Fibroblast of lung (primary cell): ENCODE data around the gene RAB10. TPM values are rescaled to one million over a fixed set of nuclear protein-coding genes. Genes with fewer than 3 reads are reported as not detected.

ENCODE experiments used
- DNase-seq, 2 donors: peaks; one replicate each; pipeline versions ENCODE4 v3.0.0 to v3.0.0-alpha.2; 2010; ENCODE audit warnings: low read depth in 2 of 2
- H2AFZ ChIP-seq: 2 replicates; pipeline ENCODE4 v1.5.1; 2012; ENCODE audit warnings: low read length, control low read depth, inconsistent platforms
- H3K27ac ChIP-seq: 2 replicates; pipeline ENCODE4 v1.5.1; 2011; ENCODE audit warnings: low read length, control low read depth; ENCODE audit not compliant: insufficient read depth
- H3K27me3 ChIP-seq: 2 replicates; pipeline ENCODE4 v1.5.1; 2011; ENCODE audit warnings: mild to moderate bottlenecking, low read length; ENCODE audit not compliant: control insufficient read depth, insufficient read depth
- H3K36me3 ChIP-seq: 2 replicates; pipeline ENCODE4 v1.5.1; 2011; ENCODE audit warnings: low read length; ENCODE audit not compliant: control insufficient read depth, insufficient read depth
- H3K4me1 ChIP-seq: 2 replicates; pipeline ENCODE4 v1.5.1; 2011; ENCODE audit warnings: low read length; ENCODE audit not compliant: control insufficient read depth, insufficient read depth; ENCODE audit errors: extremely low read depth
- H3K4me2 ChIP-seq: 2 replicates; pipeline ENCODE4 v1.5.1; 2011; ENCODE audit warnings: low read length, control low read depth; ENCODE audit not compliant: insufficient read depth; ENCODE audit errors: extremely low read depth
- H3K4me3 ChIP-seq, 4 experiments: fragments of 200-600 bp in 1 of 4; sonication (generic) in 1 of 4; replicated peaks in 1 of 4; 2 replicates each; pipeline ENCODE4 v1.5.1; 2011 to 2016; ENCODE audit warnings: low read length in 4 of 4, low read depth in 3 of 4, mild to moderate bottlenecking in 3 of 4, control low read depth in 2 of 4, inconsistent platforms in 1 of 4, mixed read lengths in 1 of 4; ENCODE audit not compliant: insufficient read depth in 1 of 4; ENCODE audit errors: control extremely low read depth in 1 of 4
- H3K79me2 ChIP-seq: 2 replicates; pipeline ENCODE4 v1.5.1; 2012; ENCODE audit warnings: mild to moderate bottlenecking, low read length, inconsistent platforms; ENCODE audit not compliant: control insufficient read depth, insufficient read depth
- H3K9ac ChIP-seq: 2 replicates; pipeline ENCODE4 v1.5.1; 2011; ENCODE audit warnings: mild to moderate bottlenecking, low read length, control low read depth; ENCODE audit not compliant: insufficient read depth
- H3K9me3 ChIP-seq: 2 replicates; pipeline ENCODE4 v1.5.1; 2012; ENCODE audit warnings: low read depth, low read length; ENCODE audit not compliant: control insufficient read depth, insufficient read depth
- H4K20me1 ChIP-seq: 2 replicates; pipeline ENCODE4 v1.5.1; 2011; ENCODE audit warnings: low read length; ENCODE audit not compliant: control insufficient read depth, insufficient read depth; ENCODE audit errors: extremely low read depth
- EZH2 ChIP-seq: IDR thresholded peaks from 2 replicates; pipeline ENCODE4 v1.5.1; 2012; ENCODE audit warnings: low read length, control low read depth, mild to moderate bottlenecking; ENCODE audit errors: missing control alignments
- polyA plus RNA-seq, 2 donors: library from polyadenylated mRNA; depleted of rRNA in 1 of 2; stranded (reverse) in 1 of 2; unstranded in 1 of 2; fragments of >200 nt; gene quantifications; 2 replicates each; pipeline ENCODE4 v1.2.1, GENCODE V29; 2011 to 2012; ENCODE audit warnings: missing spikeins in 1 of 2
- total RNA-seq: library from RNA; depleted of rRNA; stranded (reverse); fragments of >200 nt; gene quantifications from 2 replicates; pipeline ENCODE4 v1.2.1, GENCODE V29; 2014
- TF ChIP-seq, protein P1 (sequence below), 2 donors: IDR thresholded peaks in 1 of 2; conservative IDR thresholded peaks in 1 of 2; 1 replicate in 1 of 2; 2 replicates in 1 of 2; pipeline ENCODE4 v1.5.1; 2011 to 2012; ENCODE audit warnings: low read length in 2 of 2, control low read depth in 1 of 2, inconsistent platforms in 1 of 2, low read depth in 1 of 2, mild to moderate bottlenecking in 1 of 2

RAB10 gene
- total and polyA plus RNA-seq, 2 donors (not counting 1 experiment from before 2014, with no cell fraction given): 94.1 to 253 TPM

- Histone ChIP-seq H3K4me2 (no peak overlapping the region), H3K9me3 (no peaks in the 10 kb centered on the region), H3K79me2 (peaks cover 43% of the 10 kb centered on the region), H3K4me1 (no peaks in the 10 kb centered on the region), H2AFZ (no peak overlapping the region), H3K27me3 (no peaks in the 10 kb centered on the region), H3K36me3 (no peaks in the 10 kb centered on the region), H3K27ac (no peak overlapping the region), H4K20me1 (peaks cover 2% of the 10 kb centered on the region), H3K4me3 (no peak overlapping the region), H3K9ac (no peak overlapping the region)
- no peak for TF ChIP-seq EZH2
- TF ChIP-seq, protein P1, sequence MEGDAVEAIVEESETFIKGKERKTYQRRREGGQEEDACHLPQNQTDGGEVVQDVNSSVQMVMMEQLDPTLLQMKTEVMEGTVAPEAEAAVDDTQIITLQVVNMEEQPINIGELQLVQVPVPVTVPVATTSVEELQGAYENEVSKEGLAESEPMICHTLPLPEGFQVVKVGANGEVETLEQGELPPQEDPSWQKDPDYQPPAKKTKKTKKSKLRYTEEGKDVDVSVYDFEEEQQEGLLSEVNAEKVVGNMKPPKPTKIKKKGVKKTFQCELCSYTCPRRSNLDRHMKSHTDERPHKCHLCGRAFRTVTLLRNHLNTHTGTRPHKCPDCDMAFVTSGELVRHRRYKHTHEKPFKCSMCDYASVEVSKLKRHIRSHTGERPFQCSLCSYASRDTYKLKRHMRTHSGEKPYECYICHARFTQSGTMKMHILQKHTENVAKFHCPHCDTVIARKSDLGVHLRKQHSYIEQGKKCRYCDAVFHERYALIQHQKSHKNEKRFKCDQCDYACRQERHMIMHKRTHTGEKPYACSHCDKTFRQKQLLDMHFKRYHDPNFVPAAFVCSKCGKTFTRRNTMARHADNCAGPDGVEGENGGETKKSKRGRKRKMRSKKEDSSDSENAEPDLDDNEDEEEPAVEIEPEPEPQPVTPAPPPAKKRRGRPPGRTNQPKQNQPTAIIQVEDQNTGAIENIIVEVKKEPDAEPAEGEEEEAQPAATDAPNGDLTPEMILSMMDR (conservative IDR thresholded peaks at IDR 0.05 in 1 of 2, IDR thresholded peaks at IDR 0.05 in 1 of 2; ENCODE audit: low read depth in 1 of 2, low read length in 2 of 2): no peak
- no peak for DNase-seq
Measured at GRCh38 chr2:26081556-26081955, 47.7 kb downstream of the RAB10 start.

GRCh38 chr2:26086155-26086637, 52.3 kb downstream of the RAB10 start:
- Histone ChIP-seq H2AFZ (no peak overlapping the region), H3K27ac (no peak overlapping the region), H3K9me3 (no peaks in the 10 kb centered on the region), H3K4me1 (no peaks in the 10 kb centered on the region), H3K79me2 (peaks cover 34% of the 10 kb centered on the region), H3K9ac (no peak overlapping the region), H4K20me1 (peaks cover 2% of the 10 kb centered on the region), H3K27me3 (no peaks in the 10 kb centered on the region), H3K36me3 (no peaks in the 10 kb centered on the region), H3K4me2 (no peak overlapping the region), H3K4me3 (no peak overlapping the region)
- DNase-seq: peak; percentile 68 to 95
- TF ChIP-seq, protein P1 (conservative IDR thresholded peaks at IDR 0.05 in 1 of 2, IDR thresholded peaks at IDR 0.05 in 1 of 2; ENCODE audit: low read depth in 1 of 2, low read length in 2 of 2): no peak
- no peak for TF ChIP-seq EZH2

DNA sequence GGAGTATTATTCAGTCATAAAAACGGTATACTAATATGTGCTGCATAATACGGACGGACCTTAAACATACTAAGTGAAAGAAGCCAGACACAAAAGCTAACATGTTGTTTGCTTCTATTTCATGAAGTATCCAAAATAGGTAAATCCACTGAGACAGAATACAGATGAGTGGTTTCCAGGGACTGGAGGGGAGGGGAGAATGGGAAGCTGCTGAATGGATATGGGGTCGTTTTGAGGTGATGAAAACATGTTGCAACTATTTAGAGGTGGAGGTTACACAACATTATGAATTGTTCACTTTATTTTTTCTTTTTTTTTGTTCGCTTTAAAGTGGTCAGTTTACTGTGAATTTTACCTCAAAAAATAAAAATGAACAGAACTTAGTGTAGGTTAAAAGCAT, 52.9 kb downstream of the RAB10 start:
- H3K27ac ChIP-seq: no peak overlapping the region

More for the DNA sequence above, 52.9 kb downstream of the RAB10 start:
- H3K27me3 ChIP-seq: no peaks in the 10 kb centered on the region
- no peaks in the 10 kb centered on the region for H3K4me1 ChIP-seq
- no peak overlapping the region for H3K4me2 ChIP-seq
- no peak for DNase-seq
- H4K20me1 ChIP-seq: peaks cover 2% of the 10 kb centered on the region
- peaks cover 38% of the 10 kb centered on the region for H3K79me2 ChIP-seq
- no peaks in the 10 kb centered on the region for H3K9me3 ChIP-seq
- H3K4me3 ChIP-seq: no peak overlapping the region
- no peak overlapping the region for H3K9ac ChIP-seq
- no peaks in the 10 kb centered on the region for H3K36me3 ChIP-seq
- H2AFZ ChIP-seq: no peak overlapping the region
- no peak for TF ChIP-seq EZH2
- TF ChIP-seq, protein P1 (conservative IDR thresholded peaks at IDR 0.05 in 1 of 2, IDR thresholded peaks at IDR 0.05 in 1 of 2; ENCODE audit: low read depth in 1 of 2, low read length in 2 of 2): no peak
